Effector memory CD4-positive, alpha-beta T cell (primary cell): ENCODE data around the gene CTNNBL1.

Experiments
- DNase-seq, 3 donors: peaks; one replicate each; pipeline ENCODE4 v3.0.0-alpha.2; 2020
- H3K27ac ChIP-seq: 2 replicates; pipeline ENCODE4 v1.7.0; 2013; ENCODE audit warnings: mild to moderate bottlenecking, low read length, moderate library complexity; ENCODE audit not compliant: insufficient read depth, poor library complexity, severe bottlenecking
- H3K27me3 ChIP-seq: replicated peaks from 2 replicates; pipeline ENCODE4 v1.7.0; 2013; ENCODE audit warnings: mild to moderate bottlenecking, low read length; ENCODE audit not compliant: insufficient read depth, control insufficient read depth, poor library complexity, severe bottlenecking
- H3K36me3 ChIP-seq: 2 replicates; pipeline ENCODE4 v1.7.0; 2013; ENCODE audit warnings: mild to moderate bottlenecking, low read length, moderate library complexity; ENCODE audit not compliant: control insufficient read depth, insufficient read depth
- H3K4me1 ChIP-seq: 2 replicates; pipeline ENCODE4 v1.7.0; 2013; ENCODE audit warnings: low read length, mild to moderate bottlenecking; ENCODE audit not compliant: control insufficient read depth, insufficient read depth, poor library complexity, severe bottlenecking
- H3K4me3 ChIP-seq: 2 replicates; pipeline ENCODE4 v1.7.0; 2013; ENCODE audit warnings: low read length, low read depth, mild to moderate bottlenecking; ENCODE audit not compliant: insufficient read depth, poor library complexity, severe bottlenecking
- H3K9me3 ChIP-seq: 2 replicates; pipeline ENCODE4 v1.7.0; 2013; ENCODE audit warnings: mild to moderate bottlenecking, low read length, moderate library complexity; ENCODE audit not compliant: control insufficient read depth

The CTNNBL1 gene

GRCh38 chr20:37803438-37804307 is 109.8 kb downstream of the CTNNBL1 start:
- no peak overlapping the region for H3K4me3 ChIP-seq
- no peaks in the 10 kb centered on the region for H3K9me3 ChIP-seq
- H3K4me1 ChIP-seq = no peaks in the 10 kb centered on the region
- H3K27ac ChIP-seq = no peak overlapping the region
- peaks cover 23% of the 10 kb centered on the region for H3K36me3 ChIP-seq
- H3K27me3 ChIP-seq = no peaks in the 10 kb centered on the region
- DNase-seq = no peak

GRCh38 chr20:37804584-37805566 is 111.0 kb downstream of the CTNNBL1 start:
- Histone ChIP-seq H3K4me3 (no peak overlapping the region), H3K4me1 (no peaks in the 10 kb centered on the region), H3K36me3 (peaks cover 32% of the 10 kb centered on the region), H3K27ac (no peak overlapping the region), H3K27me3 (no peaks in the 10 kb centered on the region), H3K9me3 (no peaks in the 10 kb centered on the region)
- no peak for DNase-seq

GRCh38 chr20:37807471-37808232 is 113.8 kb downstream of the CTNNBL1 start:
- no peaks in the 10 kb centered on the region for H3K4me1 ChIP-seq
- no peaks in the 10 kb centered on the region for H3K9me3 ChIP-seq
- no peak overlapping the region for H3K27ac ChIP-seq
- DNase-seq = no peak
- peaks cover 32% of the 10 kb centered on the region for H3K36me3 ChIP-seq
- no peaks in the 10 kb centered on the region for H3K27me3 ChIP-seq
- no peak overlapping the region for H3K4me3 ChIP-seq

- no peak for DNase-seq
- Histone ChIP-seq H3K4me3 (no peak overlapping the region), H3K36me3 (peaks cover 26% of the 10 kb centered on the region), H3K4me1 (no peaks in the 10 kb centered on the region), H3K27me3 (no peaks in the 10 kb centered on the region), H3K9me3 (no peaks in the 10 kb centered on the region), H3K27ac (no peak overlapping the region)
These were observed 114.6 kb downstream of the CTNNBL1 start for GRCh38 chr20:37808233-37809070.

GRCh38 chr20:37810027-37810426 is 116.2 kb downstream of the CTNNBL1 start:
- Histone ChIP-seq H3K4me3 (no peak overlapping the region), H3K36me3 (peaks cover 13% of the 10 kb centered on the region), H3K9me3 (no peaks in the 10 kb centered on the region), H3K4me1 (no peaks in the 10 kb centered on the region), H3K27ac (no peak overlapping the region), H3K27me3 (no peaks in the 10 kb centered on the region)
- no peak for DNase-seq

GRCh38 chr20:37816003-37816402 is 122.2 kb downstream of the CTNNBL1 start:
- DNase-seq = no peak
- Histone ChIP-seq H3K4me3 (no peak overlapping the region), H3K27me3 (no peaks in the 10 kb centered on the region), H3K9me3 (no peaks in the 10 kb centered on the region), H3K27ac (no peak overlapping the region), H3K36me3 (no peaks in the 10 kb centered on the region), H3K4me1 (no peaks in the 10 kb centered on the region)

- no peak for DNase-seq
- Histone ChIP-seq H3K4me3 (no peak overlapping the region), H3K27ac (no peak overlapping the region), H3K27me3 (no peaks in the 10 kb centered on the region), H3K36me3 (no peaks in the 10 kb centered on the region), H3K9me3 (no peaks in the 10 kb centered on the region), H3K4me1 (no peaks in the 10 kb centered on the region)
These were observed 122.9 kb downstream of the CTNNBL1 start for GRCh38 chr20:37816726-37817125.

- no peak overlapping the region for H3K27ac ChIP-seq
- H3K4me1 ChIP-seq = no peaks in the 10 kb centered on the region
- H3K27me3 ChIP-seq = no peaks in the 10 kb centered on the region
- no peaks in the 10 kb centered on the region for H3K9me3 ChIP-seq
- H3K4me3 ChIP-seq = no peak overlapping the region
- H3K36me3 ChIP-seq = no peaks in the 10 kb centered on the region
- no peak for DNase-seq
These were observed 127.9 kb downstream of the CTNNBL1 start for GRCh38 chr20:37821696-37822095.

GRCh38 chr20:37822141-37822601 is 128.3 kb downstream of the CTNNBL1 start:
- DNase-seq = no peak
- H3K4me1 ChIP-seq = no peaks in the 10 kb centered on the region
- H3K27ac ChIP-seq = no peak overlapping the region
- H3K36me3 ChIP-seq = no peaks in the 10 kb centered on the region
- H3K27me3 ChIP-seq = no peaks in the 10 kb centered on the region
- H3K9me3 ChIP-seq = no peaks in the 10 kb centered on the region
- no peak overlapping the region for H3K4me3 ChIP-seq
